NCI-H748 (cell line): Measurements from ENCODE around the gene FTMT.
"Not testable (repeated sequence)": the region's sequence is repeated elsewhere in the genome, so short reads cannot be mapped to it uniquely, and the experiment has no call there.

Source experiments
- DNase-seq: peaks from one replicate; lab custom pipeline; 2025; ENCODE audit not compliant: unreplicated experiment; lab: John Stamatoyannopoulos, UW

The FTMT gene

GRCh38 chr5:121851643-121852574, at the start of gene FTMT:
TSS of gene FTMT (plus strand) at chr5:121851882. CDS start at chr5:121851964, 82 bp downstream.
- DNase-seq, result no peak

- DNase-seq, result not testable (repeated sequence)
These were observed 46.4 kb upstream of the FTMT start for GRCh38 chr5:121805251-121805650.

- DNase-seq, result no peak
These were observed 45.8 kb upstream of the FTMT start for GRCh38 chr5:121805911-121806310.

- DNase-seq, result no peak
These were observed 35.5 kb upstream of the FTMT start for GRCh38 chr5:121816164-121816563.

- no peak for DNase-seq
These were observed 31.9 kb upstream of the FTMT start for GRCh38 chr5:121819682-121820261.

GRCh38 chr5:121833617-121834016, 18.1 kb upstream of the FTMT start:
- no peak for DNase-seq

- no peak for DNase-seq
These were observed 17.7 kb upstream of the FTMT start for GRCh38 chr5:121834021-121834420.

GRCh38 chr5:121841892-121842291, 9.8 kb upstream of the FTMT start:
- no peak for DNase-seq

GRCh38 chr5:121850272-121850671, 1.4 kb upstream of the FTMT start:
- no peak for DNase-seq

- no peak for DNase-seq
These were observed 2.2 kb downstream of the FTMT start for GRCh38 chr5:121853850-121854249.

- no peak for DNase-seq
These were observed 11.1 kb downstream of the FTMT start for GRCh38 chr5:121862801-121863200.

- DNase-seq, result no peak
These were observed 12.1 kb downstream of the FTMT start for GRCh38 chr5:121863753-121864285.

- DNase-seq, result no peak
These were observed 15.7 kb downstream of the FTMT start for GRCh38 chr5:121867403-121867802.

- DNase-seq, result peak; percentile 19
These were observed 18.8 kb downstream of the FTMT start for GRCh38 chr5:121870489-121870888.

GRCh38 chr5:121872856-121873255, 21.2 kb downstream of the FTMT start:
- no peak for DNase-seq

- DNase-seq, result no peak
These were observed 21.7 kb downstream of the FTMT start for GRCh38 chr5:121873409-121873808.

GRCh38 chr5:121885630-121886029, 33.9 kb downstream of the FTMT start:
- DNase-seq, result no peak

- DNase-seq, result no peak
These were observed 36.0 kb downstream of the FTMT start for GRCh38 chr5:121887727-121888126.

- no peak for DNase-seq
These were observed 38.7 kb downstream of the FTMT start for GRCh38 chr5:121890297-121890858.

GRCh38 chr5:121897341-121897740, 45.7 kb downstream of the FTMT start:
- DNase-seq, result no peak

- peak; percentile 52 for DNase-seq
These were observed 47.7 kb downstream of the FTMT start for GRCh38 chr5:121899346-121899745.
